HL-60 (cell line): ENCODE data around the gene HYDIN.

ENCODE experiments used
- DNase-seq, 2 experiments: peaks; one replicate each; pipeline ENCODE4 v3.0.0-alpha.2; 2010 to 2020; ENCODE audit warnings: low read depth in 1 of 2, low spot score in 1 of 2
- H3K27ac ChIP-seq: fragments of 250-450 bp; sonication (Bioruptor Pico); replicated peaks from 2 replicates; pipeline ENCODE4 v1.5.1; 2020; ENCODE audit warnings: mild to moderate bottlenecking, moderate library complexity
- H3K27me3 ChIP-seq: fragments of 250-450 bp; sonication (Bioruptor Pico); 2 replicates; pipeline ENCODE4 v1.5.1; 2021; ENCODE audit warnings: mild to moderate bottlenecking, moderate library complexity; ENCODE audit not compliant: insufficient read depth, poor library complexity, severe bottlenecking
- H3K4me3 ChIP-seq: replicated peaks from 2 replicates; pipeline ENCODE4 v1.5.1; 2011; ENCODE audit warnings: mild to moderate bottlenecking, control low read depth, low read length; ENCODE audit not compliant: insufficient read depth
- CTCF ChIP-seq: IDR thresholded peaks from one replicate; pipeline ENCODE4 v1.5.1; 2011; ENCODE audit warnings: low read length, control low read depth, inconsistent platforms; ENCODE audit not compliant: insufficient read depth
- GABPA ChIP-seq: IDR thresholded peaks from 2 replicates; pipeline ENCODE4 v1.6.1; 2012; ENCODE audit warnings: low read depth
- POLR2AphosphoS5 ChIP-seq: IDR thresholded peaks from 2 replicates; pipeline ENCODE4 v1.6.1; 2012; ENCODE audit warnings: low read depth
- REST ChIP-seq: IDR thresholded peaks from 2 replicates; pipeline ENCODE4 v1.6.1; 2012; ENCODE audit warnings: low read depth; ENCODE audit not compliant: insufficient replicate concordance
- SPI1 ChIP-seq: IDR thresholded peaks from 2 replicates; pipeline ENCODE4 v1.6.1; 2012; ENCODE audit warnings: low read depth, mild to moderate bottlenecking, borderline replicate concordance

Gene HYDIN

GRCh38 chr16:70759666-70760065, 470.9 kb downstream of the HYDIN start:
- no peak overlapping the region for H3K27ac ChIP-seq
- no peak for DNase-seq
- TF ChIP-seq SPI1: no peak
- no peak for TF ChIP-seq REST
- H3K4me3 ChIP-seq: no peak overlapping the region
- H3K27me3 ChIP-seq: no peaks in the 10 kb centered on the region

GRCh38 chr16:70758786-70759185, 471.7 kb downstream of the HYDIN start:
- Histone ChIP-seq H3K27ac (no peak overlapping the region), H3K27me3 (no peaks in the 10 kb centered on the region), H3K4me3 (no peak overlapping the region)
- DNase-seq: no peak
- TF ChIP-seq CTCF (no peak), SPI1 (no peak), GABPA (no peak), REST (no peak), POLR2AphosphoS5 (no peak)
